ENCODE measurements around the gene NCKAP5.

DNA sequence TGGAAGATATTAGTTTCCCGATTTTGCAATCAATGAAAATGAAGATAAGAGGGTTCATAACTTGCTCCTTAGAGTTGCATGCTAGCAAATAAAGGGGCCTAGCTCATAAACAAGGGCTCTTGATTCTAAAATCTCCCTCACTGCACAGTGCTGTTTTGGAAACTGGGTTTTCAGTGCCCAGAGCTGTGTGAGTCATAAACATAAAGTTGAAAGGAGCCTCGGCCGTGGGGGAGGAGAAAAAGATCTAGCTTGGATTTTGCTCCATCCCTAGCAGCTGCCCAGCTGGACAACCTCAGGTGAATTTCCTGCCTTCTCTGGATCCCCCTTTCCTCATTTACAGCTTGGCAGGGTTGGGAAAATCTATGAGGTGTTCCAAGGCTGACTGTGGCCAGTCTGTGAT lies 940.7 kb downstream of the NCKAP5 start:
- no peak for TF ChIP-seq JUND (IDR thresholded peaks at IDR 0.05)
- TF ChIP-seq CTCF (IDR thresholded peaks at IDR 0.05; ENCODE audit: low read depth, low read length, missing input control) = no peak
- no peak for TF ChIP-seq TAF1 (conservative IDR thresholded peaks at IDR 0.05)
- TF ChIP-seq, protein P1, sequence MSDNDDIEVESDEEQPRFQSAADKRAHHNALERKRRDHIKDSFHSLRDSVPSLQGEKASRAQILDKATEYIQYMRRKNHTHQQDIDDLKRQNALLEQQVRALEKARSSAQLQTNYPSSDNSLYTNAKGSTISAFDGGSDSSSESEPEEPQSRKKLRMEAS (IDR thresholded peaks at IDR 0.05) = no peak
- TF ChIP-seq, protein P2, sequence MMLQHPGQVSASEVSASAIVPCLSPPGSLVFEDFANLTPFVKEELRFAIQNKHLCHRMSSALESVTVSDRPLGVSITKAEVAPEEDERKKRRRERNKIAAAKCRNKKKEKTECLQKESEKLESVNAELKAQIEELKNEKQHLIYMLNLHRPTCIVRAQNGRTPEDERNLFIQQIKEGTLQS (IDR thresholded peaks at IDR 0.05) = no peak
- TF ChIP-seq, protein P3, sequence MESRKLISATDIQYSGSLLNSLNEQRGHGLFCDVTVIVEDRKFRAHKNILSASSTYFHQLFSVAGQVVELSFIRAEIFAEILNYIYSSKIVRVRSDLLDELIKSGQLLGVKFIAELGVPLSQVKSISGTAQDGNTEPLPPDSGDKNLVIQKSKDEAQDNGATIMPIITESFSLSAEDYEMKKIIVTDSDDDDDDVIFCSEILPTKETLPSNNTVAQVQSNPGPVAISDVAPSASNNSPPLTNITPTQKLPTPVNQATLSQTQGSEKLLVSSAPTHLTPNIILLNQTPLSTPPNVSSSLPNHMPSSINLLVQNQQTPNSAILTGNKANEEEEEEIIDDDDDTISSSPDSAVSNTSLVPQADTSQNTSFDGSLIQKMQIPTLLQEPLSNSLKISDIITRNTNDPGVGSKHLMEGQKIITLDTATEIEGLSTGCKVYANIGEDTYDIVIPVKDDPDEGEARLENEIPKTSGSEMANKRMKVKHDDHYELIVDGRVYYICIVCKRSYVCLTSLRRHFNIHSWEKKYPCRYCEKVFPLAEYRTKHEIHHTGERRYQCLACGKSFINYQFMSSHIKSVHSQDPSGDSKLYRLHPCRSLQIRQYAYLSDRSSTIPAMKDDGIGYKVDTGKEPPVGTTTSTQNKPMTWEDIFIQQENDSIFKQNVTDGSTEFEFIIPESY (IDR thresholded peaks at IDR 0.05) = no peak
- no peak for TF ChIP-seq SP1 (IDR thresholded peaks at IDR 0.05)
- TF ChIP-seq RXRA (IDR thresholded peaks at IDR 0.05) = no peak
- no peak for TF ChIP-seq RAD21 (IDR thresholded peaks at IDR 0.05)
- TF ChIP-seq YY1 (IDR thresholded peaks at IDR 0.05) = no peak
